Measurements from ENCODE around the gene DTHD1. TPM values are rescaled to one million over a fixed set of nuclear protein-coding genes. Genes with fewer than 3 reads are reported as not detected.

Gene DTHD1
- total and polyA plus RNA-seq, 12 donors = 0.03 to 0.61 (median 0.08) TPM; not detected in 7

DNA sequence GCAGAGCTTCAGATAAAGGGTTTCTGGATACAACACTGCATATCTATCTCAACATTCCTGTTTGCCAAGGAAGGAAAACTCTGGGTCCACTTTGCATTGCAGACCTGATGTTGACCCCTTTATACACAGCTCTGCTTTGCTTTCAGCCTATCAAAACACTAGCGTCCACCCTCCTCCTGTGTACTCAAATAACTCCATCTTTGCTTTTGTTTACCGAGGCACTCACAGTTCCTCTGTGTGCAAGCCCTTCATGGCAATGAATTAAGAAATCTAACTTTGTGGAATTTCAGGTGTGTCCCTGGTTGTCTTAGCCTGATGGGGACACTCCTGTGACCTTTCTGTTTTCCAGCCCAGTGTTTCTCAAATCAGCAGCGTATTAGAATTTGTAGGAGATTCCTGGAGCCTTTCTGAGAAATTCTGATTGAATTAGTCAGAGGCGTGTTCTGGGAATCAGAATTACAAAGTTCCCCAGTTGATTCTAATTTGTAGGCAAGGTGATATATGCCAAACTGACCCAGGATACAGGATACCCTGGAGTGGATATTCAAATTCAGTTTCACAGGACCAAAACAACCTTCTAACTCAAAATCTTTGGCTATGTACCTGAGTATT lies 68.6 kb downstream of the DTHD1 start:
- Histone ChIP-seq H3K4me1 (replicated peaks in 1 of 2) (no peaks in the 10 kb centered on the region), H3K27me3 (no peaks in the 10 kb centered on the region), H3K4me3 (no peak overlapping the region), H3K36me3 (replicated peaks in 1 of 2) (no peaks in the 10 kb centered on the region), H3K9me3 (replicated peaks in 1 of 3) (no peaks in the 10 kb centered on the region), H3K27ac (no peak overlapping the region)
- intact Hi-C loops (cut with DNase I) = loop anchor here (5.0 to 10.0 kb wide), 2 partner anchors 55 to 1042 kb away; no protein-coding TSS in a partner anchor
- TF ChIP-seq CTCF (IDR thresholded peaks at IDR 0.05) = no peak
- no peak for TF ChIP-seq POLR2A (IDR thresholded peaks at IDR 0.05)
- DNase-seq = no peak
- 50 to 64% (median 56%) methylated on average over 4 of the region's 4 CpGs for WGBS, 4 donors

- intact Hi-C loops (cut with DNase I) = loop anchor here (5.0 to 10.0 kb wide), 2 partner anchors 54 to 1041 kb away; no protein-coding TSS in a partner anchor
- peak; percentile 56 to 91 (median 77) for DNase-seq
- no peaks in the 10 kb centered on the region for H3K36me3 ChIP-seq (replicated peaks in 1 of 2)
Measured at GRCh38 chr4:36351082-36351666, 69.8 kb downstream of the DTHD1 start.

DNA sequence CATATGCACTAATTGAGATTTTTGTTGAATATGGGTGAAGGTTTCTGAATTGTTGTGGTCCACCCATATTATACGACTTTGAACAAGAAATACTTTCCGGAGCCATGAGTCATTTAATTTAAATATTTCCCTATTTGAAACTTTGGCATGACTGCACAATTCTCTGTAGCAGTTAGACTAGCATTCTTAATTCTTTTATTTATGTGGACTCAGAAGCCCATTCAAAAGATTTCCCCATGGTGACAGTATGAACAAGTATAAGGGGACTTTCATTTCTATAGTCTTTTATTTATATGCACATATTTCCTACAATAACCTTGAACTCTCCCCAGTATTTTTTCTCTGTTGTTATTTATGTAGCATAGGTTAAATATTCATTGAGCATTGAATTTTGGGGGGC lies 72.6 kb downstream of the DTHD1 start:
- Histone ChIP-seq H3K27me3 (no peaks in the 10 kb centered on the region), H3K36me3 (replicated peaks in 1 of 2) (no peaks in the 10 kb centered on the region), H3K4me3 (no peak overlapping the region), H3K9me3 (replicated peaks in 1 of 3) (no peaks in the 10 kb centered on the region), H3K27ac (no peak overlapping the region), H3K4me1 (replicated peaks in 1 of 2) (no peaks in the 10 kb centered on the region)
- DNase-seq = no peak
- WGBS, 4 donors = 36 to 59% (median 42%) methylated on average over 2 of the region's 2 CpGs
- intact Hi-C loops (cut with DNase I) = loop anchor here (5.0 to 10.0 kb wide), 2 partner anchors 51 to 1038 kb away; no protein-coding TSS in a partner anchor
- TF ChIP-seq CTCF (IDR thresholded peaks at IDR 0.05) (no peak), POLR2A (IDR thresholded peaks at IDR 0.05) (no peak)

More at GRCh38 chr4:36351082-36351666, 69.8 kb downstream of the DTHD1 start:
- WGBS, 4 donors = 8 to 12% (median 9%) methylated on average over 2 of the region's 2 CpGs
- Histone ChIP-seq H3K27ac (no peak overlapping the region), H3K27me3 (no peaks in the 10 kb centered on the region), H3K4me1 (replicated peaks in 1 of 2) (no peaks in the 10 kb centered on the region), H3K4me3 (no peak overlapping the region), H3K9me3 (replicated peaks in 1 of 3) (no peaks in the 10 kb centered on the region)
- TF ChIP-seq CTCF (IDR thresholded peaks at IDR 0.05) (peak; percentile 58 to 83 (median 78)), POLR2A (IDR thresholded peaks at IDR 0.05) (no peak)

- Histone ChIP-seq H3K27ac (no peak overlapping the region), H3K36me3 (replicated peaks in 1 of 2) (no peaks in the 10 kb centered on the region), H3K4me3 (no peak overlapping the region), H3K4me1 (replicated peaks in 1 of 2) (no peaks in the 10 kb centered on the region), H3K27me3 (no peaks in the 10 kb centered on the region), H3K9me3 (replicated peaks in 1 of 3) (no peaks in the 10 kb centered on the region)
- 77 to 85% (median 79%) methylated on average over 4 of the region's 4 CpGs for WGBS, 4 donors
- TF ChIP-seq POLR2A (IDR thresholded peaks at IDR 0.05) (no peak), CTCF (IDR thresholded peaks at IDR 0.05) (no peak)
- intact Hi-C loops (cut with DNase I) = loop anchor here in 1 of 2 donors (10.0 kb wide), 1 partner anchor 47 kb away; no protein-coding TSS in a partner anchor
- DNase-seq = no peak
Measured at GRCh38 chr4:36358173-36358572, 76.8 kb downstream of the DTHD1 start.
